Nephron progenitor cell (in vitro differentiated cells): Measurements from ENCODE around the gene MINPP1.
"Not testable (repeated sequence)": the region's sequence is repeated elsewhere in the genome, so short reads cannot be mapped to it uniquely, and the experiment has no call there.

Source experiments
- DNase-seq: peaks from one replicate; pipeline ENCODE4 v3.0.0; 2021
- H3K27ac Mint-ChIP-seq: 2 replicates; pipeline ENCODE4 v1.8.0; 2021; ENCODE audit warnings: mild to moderate bottlenecking, moderate library complexity, mixed read lengths
- H3K27me3 Mint-ChIP-seq: 2 replicates; pipeline ENCODE4 v1.8.0; 2021; ENCODE audit warnings: mild to moderate bottlenecking, low read depth, mixed read lengths; ENCODE audit not compliant: poor library complexity
- H3K36me3 Mint-ChIP-seq: 2 replicates; pipeline ENCODE4 v1.8.0; 2021; ENCODE audit warnings: low read depth, mixed read lengths
- H3K4me1 Mint-ChIP-seq: 2 replicates; pipeline ENCODE4 v1.8.0; 2021; ENCODE audit warnings: mixed read lengths
- H3K4me3 Mint-ChIP-seq: 2 replicates; pipeline ENCODE4 v1.8.0; 2021; ENCODE audit warnings: mild to moderate bottlenecking, moderate library complexity, mixed read lengths
- H3K9me3 Mint-ChIP-seq: 2 replicates; pipeline ENCODE4 v1.8.0; 2021; ENCODE audit warnings: mild to moderate bottlenecking, moderate library complexity, mixed read lengths
- TF ChIP-seq, protein P1 (sequence below): fragments of 200-600 bp; sonication (generic); IDR thresholded peaks from 2 replicates; pipeline ENCODE4 v1.5.0; 2021; ENCODE audit warnings: antibody characterized with exemption

MINPP1 gene

DNA sequence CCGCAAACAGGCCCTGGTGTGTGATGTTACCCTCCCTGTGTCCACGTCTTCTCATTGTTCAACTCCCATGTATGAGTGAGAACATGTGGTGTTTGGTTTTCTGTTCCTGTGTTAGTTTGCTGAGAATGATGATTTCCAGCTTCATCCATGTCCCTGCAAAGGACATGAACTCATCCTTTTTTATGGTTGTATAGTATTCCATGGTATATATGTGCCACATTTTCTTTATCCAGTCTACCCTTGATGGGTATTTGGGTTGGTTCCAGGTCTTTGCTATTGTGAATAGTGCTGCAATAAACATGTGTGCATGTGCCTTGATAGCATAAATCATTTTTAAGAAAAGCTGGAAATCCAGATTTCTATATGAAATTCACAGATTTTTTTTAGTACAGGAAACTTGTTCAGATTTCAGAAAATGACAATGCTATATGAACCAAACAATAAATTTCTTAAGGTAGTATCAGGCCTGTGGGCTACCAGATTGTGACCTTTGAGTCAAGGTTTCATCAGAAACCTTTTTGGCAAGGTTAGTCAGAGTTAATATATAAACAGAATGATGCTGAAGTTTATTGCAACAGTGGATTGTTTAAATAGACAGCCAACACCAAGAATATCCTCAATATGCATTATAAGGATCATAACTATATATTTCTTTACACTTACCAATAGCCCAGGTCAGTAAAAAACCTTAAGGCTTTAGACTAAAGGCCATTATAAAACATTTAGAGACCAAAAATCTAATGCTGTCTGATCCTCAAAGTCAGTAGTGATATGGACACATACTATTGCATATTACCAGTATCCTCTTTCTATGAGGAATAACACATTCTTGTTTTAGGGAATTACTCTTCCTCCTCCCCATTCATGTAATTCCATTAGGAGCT, 86.3 kb downstream of the MINPP1 start:
- TF ChIP-seq, protein P1, sequence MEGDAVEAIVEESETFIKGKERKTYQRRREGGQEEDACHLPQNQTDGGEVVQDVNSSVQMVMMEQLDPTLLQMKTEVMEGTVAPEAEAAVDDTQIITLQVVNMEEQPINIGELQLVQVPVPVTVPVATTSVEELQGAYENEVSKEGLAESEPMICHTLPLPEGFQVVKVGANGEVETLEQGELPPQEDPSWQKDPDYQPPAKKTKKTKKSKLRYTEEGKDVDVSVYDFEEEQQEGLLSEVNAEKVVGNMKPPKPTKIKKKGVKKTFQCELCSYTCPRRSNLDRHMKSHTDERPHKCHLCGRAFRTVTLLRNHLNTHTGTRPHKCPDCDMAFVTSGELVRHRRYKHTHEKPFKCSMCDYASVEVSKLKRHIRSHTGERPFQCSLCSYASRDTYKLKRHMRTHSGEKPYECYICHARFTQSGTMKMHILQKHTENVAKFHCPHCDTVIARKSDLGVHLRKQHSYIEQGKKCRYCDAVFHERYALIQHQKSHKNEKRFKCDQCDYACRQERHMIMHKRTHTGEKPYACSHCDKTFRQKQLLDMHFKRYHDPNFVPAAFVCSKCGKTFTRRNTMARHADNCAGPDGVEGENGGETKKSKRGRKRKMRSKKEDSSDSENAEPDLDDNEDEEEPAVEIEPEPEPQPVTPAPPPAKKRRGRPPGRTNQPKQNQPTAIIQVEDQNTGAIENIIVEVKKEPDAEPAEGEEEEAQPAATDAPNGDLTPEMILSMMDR: no peak
- peaks cover 6% of the 10 kb centered on the region for H3K4me1 Mint-ChIP-seq
- peaks cover 7% of the 10 kb centered on the region for H3K27me3 Mint-ChIP-seq
- no peak overlapping the region for H3K27ac Mint-ChIP-seq
- DNase-seq: no peak
- no peak overlapping the region for H3K4me3 Mint-ChIP-seq
- no peaks in the 10 kb centered on the region for H3K9me3 Mint-ChIP-seq
- no peaks in the 10 kb centered on the region for H3K36me3 Mint-ChIP-seq

DNA sequence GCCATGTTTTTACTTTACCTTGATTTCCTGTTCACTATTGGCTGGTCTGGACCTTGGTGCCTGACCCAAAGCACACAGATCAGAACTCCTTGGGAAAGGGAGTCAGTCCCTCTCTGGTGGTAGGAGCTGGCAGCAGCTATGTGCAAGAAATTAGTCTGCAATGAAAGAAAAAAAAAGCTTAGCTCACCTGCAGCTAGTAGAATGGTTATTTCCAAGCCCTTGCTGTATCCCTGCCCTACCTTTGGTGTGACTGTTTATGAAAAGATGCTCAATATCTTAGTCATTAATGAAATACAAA, 86.8 kb downstream of the MINPP1 start:
- Mint-ChIP-seq H3K9me3 (no peaks in the 10 kb centered on the region), H3K27me3 (peaks cover 7% of the 10 kb centered on the region), H3K36me3 (no peaks in the 10 kb centered on the region), H3K4me1 (peaks cover 6% of the 10 kb centered on the region), H3K27ac (no peak overlapping the region), H3K4me3 (no peak overlapping the region)
- TF ChIP-seq, protein P1: no peak
- DNase-seq: no peak

DNA sequence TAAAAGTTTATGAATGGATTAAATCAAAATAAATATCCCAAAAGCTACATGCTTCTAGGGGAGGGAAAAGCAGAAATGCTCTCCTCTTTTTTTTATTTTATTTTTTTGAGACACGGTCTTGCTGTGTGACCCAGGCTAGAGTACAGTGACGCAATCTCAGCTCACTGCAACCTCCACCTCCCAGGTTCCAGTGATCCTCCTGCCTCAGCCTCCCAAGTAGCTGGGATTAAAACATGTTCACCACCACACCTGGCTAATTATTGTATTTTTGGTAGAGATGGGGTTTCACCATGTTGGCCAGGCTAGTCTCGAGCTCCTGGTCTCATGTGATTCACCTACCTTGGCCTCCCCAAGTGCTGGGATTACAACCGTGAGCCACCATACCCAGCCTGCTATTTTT, 88.2 kb downstream of the MINPP1 start:
- H3K9me3 Mint-ChIP-seq, H3K4me3 Mint-ChIP-seq, H3K27me3 Mint-ChIP-seq, H3K27ac Mint-ChIP-seq, DNase-seq, H3K4me1 Mint-ChIP-seq, H3K36me3 Mint-ChIP-seq: not testable (repeated sequence)

DNA sequence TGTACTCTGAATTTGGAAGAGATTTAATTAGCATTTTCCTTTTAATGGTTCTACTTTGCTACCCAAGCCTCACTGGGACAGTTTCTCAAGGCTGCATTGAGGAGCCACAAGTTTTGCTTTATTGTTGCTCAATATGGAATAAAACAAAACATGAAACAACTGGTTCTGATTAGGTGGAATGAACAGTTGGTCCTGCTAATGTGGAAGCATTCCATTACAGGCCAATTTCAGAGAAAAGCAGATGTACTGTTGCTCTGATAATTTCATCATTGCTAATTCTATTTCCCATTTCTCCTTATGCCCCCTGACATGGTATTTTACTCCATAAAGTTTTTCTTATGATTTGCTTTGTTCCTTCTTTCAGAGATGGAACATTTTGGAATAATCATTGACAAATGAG, 89.0 kb downstream of the MINPP1 start:
- no peaks in the 10 kb centered on the region for H3K9me3 Mint-ChIP-seq
- no peak overlapping the region for H3K27ac Mint-ChIP-seq
- TF ChIP-seq, protein P1: no peak
- peaks cover 7% of the 10 kb centered on the region for H3K27me3 Mint-ChIP-seq
- no peaks in the 10 kb centered on the region for H3K36me3 Mint-ChIP-seq
- H3K4me1 Mint-ChIP-seq: peaks cover 6% of the 10 kb centered on the region
- no peak for DNase-seq
- no peak overlapping the region for H3K4me3 Mint-ChIP-seq

DNA sequence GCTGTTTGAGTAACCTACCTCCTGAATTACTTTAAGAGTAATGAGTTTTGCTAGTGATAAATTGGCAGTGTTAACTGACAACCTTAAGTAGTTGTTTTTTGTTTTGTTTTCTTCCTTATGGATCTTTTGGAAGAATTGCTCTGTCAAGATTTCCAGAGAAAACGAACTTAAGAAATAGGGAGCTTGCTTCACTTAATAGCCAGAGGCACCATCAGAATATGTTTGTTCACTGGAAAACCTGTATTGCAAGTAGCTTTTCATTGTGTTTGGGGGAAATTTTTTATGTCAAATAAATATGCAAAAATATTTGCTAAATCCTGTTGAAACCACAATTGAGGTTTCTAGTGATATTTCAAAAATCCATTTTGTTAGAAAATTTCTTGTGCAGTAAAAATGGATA, 89.5 kb downstream of the MINPP1 start:
- no peaks in the 10 kb centered on the region for H3K9me3 Mint-ChIP-seq
- H3K36me3 Mint-ChIP-seq: no peaks in the 10 kb centered on the region
- peaks cover 5% of the 10 kb centered on the region for H3K27me3 Mint-ChIP-seq
- H3K4me3 Mint-ChIP-seq: no peak overlapping the region
- no peak overlapping the region for H3K27ac Mint-ChIP-seq
- peaks cover 6% of the 10 kb centered on the region for H3K4me1 Mint-ChIP-seq
- no peak for DNase-seq
- TF ChIP-seq, protein P1: no peak

DNA sequence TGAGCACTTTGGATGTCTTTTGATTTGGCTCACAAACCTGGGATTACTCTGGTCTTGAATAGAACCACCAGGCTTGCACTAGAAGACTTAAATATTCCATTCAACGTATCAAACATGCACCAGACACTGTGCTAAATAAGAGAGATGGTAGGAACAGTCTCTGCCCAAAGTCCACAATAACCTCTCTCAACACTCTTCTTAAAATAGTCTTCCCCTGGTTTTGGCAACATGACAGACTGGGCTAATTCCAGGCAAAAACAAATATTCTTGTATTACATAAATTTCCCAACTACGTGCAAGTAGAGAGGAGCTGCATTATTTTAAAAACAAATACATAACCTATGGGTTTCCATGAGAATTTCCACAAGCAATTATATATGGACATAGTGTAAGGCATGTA, 90.2 kb downstream of the MINPP1 start:
- Mint-ChIP-seq H3K27me3 (peaks cover 5% of the 10 kb centered on the region), H3K9me3 (no peaks in the 10 kb centered on the region), H3K36me3 (no peaks in the 10 kb centered on the region), H3K4me1 (no peaks in the 10 kb centered on the region), H3K4me3 (no peak overlapping the region), H3K27ac (no peak overlapping the region)
- no peak for DNase-seq
- TF ChIP-seq, protein P1: no peak
